GM18526 (cell line): ENCODE data around the gene MACROD2.

Experiments
- POLR2A ChIP-seq: IDR thresholded peaks from 3 replicates; pipeline ENCODE4 v1.6.1; 2011; ENCODE audit not compliant: insufficient read length; ENCODE audit errors: extremely low read depth

The MACROD2 gene

DNA sequence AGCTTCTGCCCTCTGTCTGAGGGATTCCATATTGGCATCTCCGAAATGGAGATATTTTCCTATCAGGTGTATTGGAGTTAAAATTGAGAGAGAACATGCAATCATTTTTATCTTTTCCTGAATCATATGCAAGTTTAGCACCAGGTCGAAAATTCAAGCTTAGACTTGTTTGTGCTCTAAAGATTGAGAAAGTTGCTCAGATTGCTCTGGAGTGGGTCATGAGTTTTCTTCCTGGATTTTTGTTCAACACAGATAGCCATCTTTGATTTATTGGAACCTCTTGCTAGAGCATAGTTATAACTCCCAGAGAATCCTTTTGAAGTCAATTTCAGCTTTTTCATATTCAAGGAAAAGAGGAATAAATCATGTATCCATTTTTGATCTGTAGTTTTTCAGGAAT, 715.6 kb downstream of the MACROD2 start:
- TF ChIP-seq POLR2A, result no peak

DNA sequence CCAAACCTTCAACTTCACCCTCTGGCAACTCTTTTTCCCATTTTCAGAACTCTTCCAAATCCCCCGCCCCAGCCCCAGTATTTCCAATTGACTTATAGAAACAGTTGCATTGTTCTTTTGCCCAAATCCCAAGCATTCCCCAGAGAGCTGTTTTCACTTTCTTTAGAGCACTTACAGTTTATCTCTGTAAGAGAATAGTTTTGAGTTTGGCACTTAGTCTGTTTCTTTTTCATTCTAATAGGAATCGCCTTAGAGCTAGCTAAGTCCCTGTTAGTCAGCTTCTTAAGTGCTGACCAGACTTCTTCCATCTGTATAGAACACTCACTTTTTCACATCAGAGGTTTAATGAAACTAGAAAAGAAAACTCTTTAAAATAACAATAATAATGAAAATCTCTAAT, 716.3 kb downstream of the MACROD2 start:
- TF ChIP-seq POLR2A, result no peak

DNA sequence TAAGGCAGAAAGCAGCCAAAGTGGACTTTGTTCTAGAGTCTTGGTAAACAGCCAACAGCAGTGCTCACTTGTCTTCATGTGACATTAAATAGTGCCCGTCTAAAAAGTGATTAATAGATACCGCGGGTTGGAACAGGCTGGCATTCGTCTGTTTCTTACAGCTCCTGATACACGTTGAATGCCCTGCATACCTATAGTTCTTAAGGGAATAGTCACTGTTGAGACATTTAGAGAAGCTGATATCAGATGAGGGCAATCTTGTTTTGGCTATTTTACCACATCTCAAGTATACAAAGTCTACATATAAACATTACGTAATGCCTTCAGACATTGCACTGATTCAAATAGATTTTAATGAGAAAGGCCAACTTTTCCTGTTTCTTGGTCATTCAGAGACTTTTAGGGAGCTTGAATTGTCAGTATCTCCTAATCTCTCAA, 717.0 kb downstream of the MACROD2 start:
- TF ChIP-seq POLR2A, result no peak

DNA sequence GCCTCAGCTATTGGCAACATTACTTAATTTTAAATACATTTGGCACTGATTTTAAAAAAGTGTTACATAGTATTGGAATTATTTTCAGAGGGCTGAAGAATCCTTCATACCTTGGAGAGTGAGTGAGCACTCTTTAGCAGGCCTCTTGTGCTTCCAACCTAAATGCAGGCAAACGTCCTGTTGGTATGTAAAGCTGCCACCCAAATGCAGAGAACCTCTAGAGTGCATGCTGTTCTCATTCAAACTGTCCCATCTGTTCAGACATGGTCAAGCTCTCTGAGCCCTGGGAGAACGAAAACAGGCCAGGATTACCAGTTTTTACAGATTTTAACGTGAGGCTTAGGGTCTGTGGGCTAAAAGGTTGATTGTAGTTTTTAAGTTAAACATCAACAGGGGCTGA, 720.1 kb downstream of the MACROD2 start:
- no peak for TF ChIP-seq POLR2A

DNA sequence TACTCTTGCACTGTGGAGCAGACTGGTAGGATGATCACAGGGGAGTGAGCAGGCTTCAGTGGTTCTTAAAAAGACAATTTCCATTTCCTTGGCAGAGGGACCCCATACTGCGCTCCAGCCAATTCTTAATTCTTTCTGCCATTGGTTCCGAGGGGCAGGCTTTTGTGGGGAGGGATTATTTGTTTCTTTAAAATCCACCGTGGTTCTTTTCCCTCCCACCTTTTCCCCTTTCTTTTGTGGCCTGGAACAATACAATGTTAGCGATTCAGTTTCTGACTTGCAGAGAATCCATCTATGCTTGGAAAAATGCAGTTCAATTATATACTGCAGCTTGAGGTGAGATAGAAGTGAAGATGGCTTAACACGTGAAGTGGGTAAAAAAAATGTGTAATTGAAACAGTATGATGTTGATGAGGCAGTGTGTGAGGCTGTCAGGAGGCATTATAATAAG, 721.1 kb downstream of the MACROD2 start:
- no peak for TF ChIP-seq POLR2A

DNA sequence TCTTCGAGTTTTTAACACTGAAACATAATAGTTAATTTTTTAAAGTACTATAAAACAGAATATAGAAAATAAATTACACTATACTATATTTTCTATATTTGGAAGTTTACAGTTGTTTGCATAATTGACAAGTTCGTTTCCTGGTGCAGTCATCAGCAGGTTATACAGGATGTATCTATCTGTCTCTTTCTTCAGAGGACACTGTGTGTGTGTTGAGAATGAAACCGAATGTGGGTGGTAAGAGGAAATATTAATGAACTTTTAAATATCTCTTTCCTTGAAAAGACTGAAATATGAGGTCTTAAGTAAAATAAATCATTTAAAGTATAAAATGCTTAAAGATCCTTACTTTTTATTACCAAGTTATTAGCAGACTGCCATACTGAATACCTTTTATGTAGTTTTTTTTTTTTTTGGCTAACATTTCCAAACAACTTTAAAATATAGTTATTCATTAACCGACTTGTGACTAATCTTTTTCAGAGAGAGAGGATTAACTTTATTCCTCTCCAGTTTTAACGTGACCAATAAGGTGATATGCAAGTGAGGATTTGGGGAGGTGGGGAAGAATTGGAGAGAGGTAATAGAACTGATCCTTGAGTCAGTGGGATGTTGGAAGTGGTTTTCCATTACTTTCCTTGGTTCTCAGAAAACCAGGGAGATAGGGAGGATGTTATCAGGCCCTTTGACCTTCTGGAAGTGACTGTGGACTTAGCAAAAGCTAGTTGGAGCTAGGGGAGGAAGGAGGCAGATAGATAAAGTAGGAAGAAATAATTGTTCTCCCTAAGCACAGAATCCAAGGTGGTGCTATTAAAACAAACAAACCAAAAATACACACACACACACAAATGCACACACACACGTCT, 722.1 kb downstream of the MACROD2 start:
- no peak for TF ChIP-seq POLR2A

DNA sequence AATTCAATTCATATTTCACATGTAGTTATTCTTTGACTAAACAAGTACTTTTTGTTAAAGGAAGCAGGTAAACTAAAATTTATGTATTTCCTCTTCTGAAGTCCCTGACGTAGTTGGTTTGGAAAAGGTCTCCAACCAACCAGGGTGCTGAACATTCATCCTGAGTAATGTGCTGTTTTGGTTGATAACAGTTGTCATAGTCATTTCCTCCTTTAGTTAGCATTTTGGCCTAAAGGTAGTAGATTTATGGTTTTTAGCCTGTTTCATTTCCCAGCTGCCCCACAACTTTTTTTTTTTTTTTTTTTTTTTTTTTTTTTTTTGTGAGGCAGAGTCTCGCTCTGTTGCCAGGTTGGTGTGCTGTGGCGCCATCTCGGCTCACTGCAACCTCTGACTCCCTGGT, 724.9 kb downstream of the MACROD2 start:
- TF ChIP-seq POLR2A, result no peak

DNA sequence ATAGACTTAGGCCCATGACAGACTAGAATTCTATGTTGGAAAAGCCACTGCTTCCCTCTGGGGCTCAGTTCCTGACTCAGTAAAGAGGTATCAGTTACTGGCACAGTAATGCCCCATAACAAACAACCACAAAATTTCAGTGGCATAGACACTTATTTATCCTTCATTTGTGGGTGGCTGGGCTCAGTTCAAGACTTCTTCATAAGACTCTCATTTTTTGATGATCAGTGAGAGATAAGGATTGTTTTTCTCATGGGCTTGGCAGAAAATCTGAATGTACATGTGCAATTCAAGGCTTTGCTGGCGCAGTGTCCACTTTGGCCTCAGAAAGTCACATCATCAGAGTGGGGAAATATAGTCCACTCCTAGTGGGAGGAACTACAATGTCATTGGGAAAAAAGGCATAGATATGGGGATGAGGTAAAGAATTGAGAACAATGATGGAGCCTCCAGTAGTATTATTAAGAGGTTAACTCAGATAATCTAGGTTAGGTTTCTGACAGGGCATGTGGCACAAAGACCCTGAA, 726.7 kb downstream of the MACROD2 start:
- TF ChIP-seq POLR2A, result no peak

DNA sequence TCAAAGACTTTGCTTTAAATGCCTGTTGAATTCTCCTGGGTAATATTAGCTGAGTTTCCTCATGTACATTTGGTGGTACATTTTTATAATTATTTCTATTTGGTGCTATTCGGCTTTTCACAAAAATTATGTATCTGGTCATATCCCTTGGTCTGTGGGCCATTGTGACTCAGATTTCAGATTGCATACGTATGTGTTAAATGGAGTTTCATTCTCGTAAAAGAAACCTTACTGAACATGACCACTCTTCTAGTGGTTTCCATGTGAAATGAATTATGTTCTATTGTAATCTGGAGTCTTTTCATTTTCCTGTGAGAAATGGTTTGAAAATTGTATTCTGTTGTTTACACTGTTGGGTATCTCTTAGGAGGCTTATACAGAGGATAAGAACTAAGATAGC, 728.3 kb downstream of the MACROD2 start:
- TF ChIP-seq POLR2A, result no peak

DNA sequence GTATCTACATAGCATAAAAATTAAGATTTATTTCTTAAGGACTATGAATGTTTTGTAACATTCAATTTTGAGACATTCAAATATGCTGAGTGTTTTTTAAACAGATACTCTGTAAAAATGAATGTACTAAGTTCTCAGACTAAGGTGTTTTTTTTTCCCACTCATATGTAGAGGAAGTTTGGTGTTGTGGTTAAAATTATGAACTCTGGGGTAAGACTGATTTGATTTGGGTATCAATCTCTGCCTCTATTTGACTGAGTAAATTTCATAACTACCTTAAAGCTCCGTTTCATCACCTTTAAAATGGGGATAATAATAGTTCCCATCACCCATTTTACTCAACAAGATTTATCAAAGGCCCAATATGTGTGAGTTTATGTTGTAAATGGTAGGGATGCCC, 728.7 kb downstream of the MACROD2 start:
- TF ChIP-seq POLR2A, result no peak

DNA sequence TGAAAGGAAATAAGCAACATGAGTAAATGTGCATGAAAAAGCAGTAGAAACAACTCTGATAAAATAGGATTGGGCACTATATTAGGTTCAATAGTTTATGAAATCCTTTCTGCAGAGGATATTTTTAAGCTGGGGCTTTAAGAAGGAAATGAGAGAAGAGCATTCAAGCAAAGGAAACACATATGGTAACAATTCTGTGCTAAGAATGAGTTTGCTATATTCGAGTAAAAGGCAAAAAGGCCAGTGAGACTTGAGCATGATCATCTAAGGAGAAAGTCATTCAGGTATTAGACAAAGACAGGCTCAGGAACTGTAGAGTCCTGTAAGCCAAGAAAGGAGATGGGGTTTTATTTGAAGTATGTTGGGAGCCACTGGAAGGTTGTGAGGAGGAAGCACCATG, 729.2 kb downstream of the MACROD2 start:
- TF ChIP-seq POLR2A, result no peak

DNA sequence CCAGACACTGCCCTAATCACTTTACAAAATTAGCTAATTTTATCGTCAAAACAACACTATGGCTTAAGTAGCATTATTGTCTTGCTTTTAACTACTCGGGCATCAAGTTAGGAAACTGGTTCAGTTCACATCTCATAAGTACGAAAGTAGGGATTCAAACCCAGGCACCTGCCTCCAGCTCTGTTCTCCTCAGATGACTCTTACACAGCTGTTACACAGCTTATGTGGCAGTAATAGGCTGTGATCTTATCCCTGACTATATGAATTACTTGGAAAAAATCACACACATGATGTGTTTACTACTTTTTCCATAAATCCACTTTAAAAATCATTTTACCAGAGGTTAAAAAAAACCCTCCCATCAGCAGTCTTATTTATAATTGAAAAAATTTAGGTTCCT, 731.3 kb downstream of the MACROD2 start:
- TF ChIP-seq POLR2A, result no peak

DNA sequence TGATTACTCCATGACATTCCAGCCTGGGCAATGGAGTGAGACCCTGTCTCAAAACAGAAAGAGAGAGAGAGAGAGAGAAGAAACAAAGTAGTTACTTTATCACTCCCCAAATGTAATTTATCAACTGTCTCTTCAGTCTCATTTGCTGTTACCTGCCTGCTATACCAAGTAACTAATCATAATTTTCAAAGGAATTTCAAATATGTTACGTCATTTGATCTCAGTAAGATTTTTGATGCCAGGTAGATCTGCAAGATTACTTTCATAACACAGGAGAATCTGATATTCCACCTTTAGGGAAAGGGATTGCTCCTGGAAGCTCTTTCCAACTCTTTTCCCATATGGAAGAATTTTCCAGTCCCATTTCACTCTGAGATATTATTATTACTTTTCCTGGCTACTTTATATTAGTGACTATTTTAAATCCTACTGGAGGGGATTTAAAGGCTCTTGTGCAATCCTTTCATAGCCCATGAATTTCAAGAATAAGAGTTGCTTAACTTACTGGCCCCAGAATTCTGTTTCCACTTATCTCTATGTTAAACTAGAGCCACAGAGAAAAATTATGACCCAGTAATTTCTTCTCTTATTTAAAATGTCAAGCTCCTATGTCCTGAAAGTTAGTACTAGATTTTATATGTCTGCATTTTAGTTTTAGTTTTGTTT, 732.3 kb downstream of the MACROD2 start:
- no peak for TF ChIP-seq POLR2A

DNA sequence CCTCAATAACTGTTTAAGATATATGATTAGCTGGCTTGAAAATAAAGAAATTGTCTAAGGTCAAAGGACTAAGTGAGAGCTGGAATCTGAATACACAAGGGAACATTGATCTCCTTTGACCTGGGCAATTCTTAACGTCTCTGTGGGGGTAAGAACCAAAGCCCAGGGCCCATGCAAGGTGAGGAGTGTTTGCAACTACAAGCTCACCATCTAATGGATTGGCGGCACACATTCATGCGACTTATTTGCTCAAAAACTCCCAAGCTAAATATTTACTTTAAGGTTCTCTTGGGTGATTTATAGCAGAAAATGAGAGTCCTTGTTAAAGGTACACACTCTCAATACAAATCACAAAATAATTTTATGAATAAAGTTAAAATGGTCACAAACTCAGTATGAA, 734.1 kb downstream of the MACROD2 start:
- TF ChIP-seq POLR2A, result no peak

DNA sequence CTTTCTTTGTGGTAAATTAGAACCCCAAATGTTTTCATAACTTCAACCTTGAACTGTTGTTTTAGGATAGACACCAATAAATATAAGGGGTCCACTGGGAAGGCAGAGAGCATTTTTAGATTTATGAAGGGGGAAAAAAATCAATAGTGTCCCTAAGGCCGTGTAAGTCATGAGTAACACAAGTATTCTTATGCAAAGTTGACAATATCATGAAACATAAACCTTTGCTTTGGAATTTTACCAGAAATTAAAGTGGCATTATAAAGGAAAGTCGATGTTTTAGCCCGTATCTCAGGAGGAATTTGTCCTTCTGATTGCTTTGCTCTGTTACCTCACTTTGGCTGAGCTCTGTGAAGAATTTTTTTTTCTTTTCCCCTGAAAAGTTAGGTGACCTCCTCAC, 737.0 kb downstream of the MACROD2 start:
- no peak for TF ChIP-seq POLR2A

DNA sequence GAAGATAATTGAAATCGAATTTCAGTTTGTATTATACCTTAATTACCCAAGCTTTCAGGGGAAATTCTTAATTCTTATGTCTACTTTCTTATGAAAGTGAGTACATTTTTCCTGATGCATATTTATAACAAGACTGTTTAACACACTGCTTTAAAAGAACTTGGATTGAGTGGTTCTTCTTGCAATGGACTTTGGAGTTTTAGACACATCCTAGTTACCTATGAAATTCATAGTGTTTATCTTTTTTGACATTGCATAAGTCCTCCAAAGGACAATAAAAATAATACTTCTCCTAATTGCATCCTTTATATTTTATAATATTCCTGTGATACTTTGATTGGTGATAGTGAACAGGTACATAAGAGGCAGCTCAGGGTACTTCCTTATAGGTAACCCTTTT, 737.7 kb downstream of the MACROD2 start:
- no peak for TF ChIP-seq POLR2A
